Vagina (tissue), 2 donors: ENCODE measurements around the gene ANKHD1. TPM values are rescaled to one million over a fixed set of nuclear protein-coding genes. Genes with fewer than 3 reads are reported as not detected.

Experiments
- DNase-seq, 2 donors: peaks; one replicate each; pipeline ENCODE4 v3.0.0-alpha.2; 2017; ENCODE audit errors: extremely low spot score in 2 of 2
- H3K27ac ChIP-seq: fragments of 200-600 bp; sonication (generic); one replicate; pipeline ENCODE4 v1.5.1; 2019
- H3K27me3 ChIP-seq: fragments of 200-600 bp; sonication (generic); one replicate; pipeline ENCODE4 v1.5.1; 2019
- H3K36me3 ChIP-seq, 2 donors: fragments of 200-600 bp; sonication (generic); one replicate each; pipeline ENCODE4 v1.5.1; 2017 to 2019
- H3K4me1 ChIP-seq: fragments of 200-600 bp; sonication (generic); one replicate; pipeline ENCODE4 v1.5.1; 2019
- H3K4me3 ChIP-seq, 2 donors: fragments of 200-600 bp; sonication (generic); 1 replicate in 1 of 2; 2 replicates in 1 of 2; pipeline ENCODE4 v1.5.1; 2016 to 2019
- H3K9me3 ChIP-seq: fragments of 200-600 bp; sonication (generic); one replicate; pipeline ENCODE4 v1.5.1; 2019
- POLR2A ChIP-seq, 2 donors: fragments of 450-650 bp; IDR thresholded peaks; one replicate each; pipeline ENCODE4 v1.6.1; 2017; ENCODE audit warnings: antibody characterized with exemption in 2 of 2, mild to moderate bottlenecking in 2 of 2, moderate library complexity in 2 of 2
- POLR2AphosphoS5 ChIP-seq, 2 donors: sonication (generic); formaldehyde crosslinking; IDR thresholded peaks; one replicate each; pipeline ENCODE4 v1.9.0; 2017; ENCODE audit warnings: antibody characterized with exemption in 2 of 2, mild to moderate bottlenecking in 2 of 2, low read depth in 1 of 2; ENCODE audit not compliant: insufficient read depth in 1 of 2
- intact Hi-C: fragments of 100-400 bp; cut with DNase I; formaldehyde crosslinking; loops from one replicate; pipeline ENCODE4 v1.15.1; 2023
- microRNA-seq: library from miRNA; unstranded; fragments of <30 nt; microRNA quantifications from one replicate; pipeline ENCODE4, GENCODE V29; 2017; ENCODE audit warnings: borderline number of aligned reads, borderline replicate concordance
- small RNA-seq: library from RNA; depleted of rRNA; stranded (forward); fragments of <200 nt; gene quantifications from one replicate; pipeline ENCODE3, GENCODE V24; 2016
- total RNA-seq: library from RNA; depleted of rRNA; stranded (reverse); fragments of >200 nt; gene quantifications from one replicate; pipeline ENCODE4 v1.2.3, GENCODE V29; 2016
- TF ChIP-seq, protein P1 (sequence below), 3 experiments: fragments of 450-650 bp in 2 of 3; fragments of 200-600 bp in 1 of 3; sonication (generic) in 1 of 3; IDR thresholded peaks; one replicate each; pipeline ENCODE4 v1.5.1; 2017 to 2019; ENCODE audit warnings: antibody characterized with exemption in 3 of 3, mild to moderate bottlenecking in 2 of 3, moderate library complexity in 2 of 3

ANKHD1 gene
- total RNA-seq, 1 donor from 2014 or later: 140 TPM

GRCh38 chr5:140588311-140589070, 186.9 kb downstream of the ANKHD1 start:
- TF ChIP-seq POLR2AphosphoS5 (IDR thresholded peaks at IDR 0.05; ENCODE audit: insufficient read depth in 1 of 2, low read depth in 1 of 2) (no peak), POLR2A (IDR thresholded peaks at IDR 0.05) (no peak)
- TF ChIP-seq, protein P1, sequence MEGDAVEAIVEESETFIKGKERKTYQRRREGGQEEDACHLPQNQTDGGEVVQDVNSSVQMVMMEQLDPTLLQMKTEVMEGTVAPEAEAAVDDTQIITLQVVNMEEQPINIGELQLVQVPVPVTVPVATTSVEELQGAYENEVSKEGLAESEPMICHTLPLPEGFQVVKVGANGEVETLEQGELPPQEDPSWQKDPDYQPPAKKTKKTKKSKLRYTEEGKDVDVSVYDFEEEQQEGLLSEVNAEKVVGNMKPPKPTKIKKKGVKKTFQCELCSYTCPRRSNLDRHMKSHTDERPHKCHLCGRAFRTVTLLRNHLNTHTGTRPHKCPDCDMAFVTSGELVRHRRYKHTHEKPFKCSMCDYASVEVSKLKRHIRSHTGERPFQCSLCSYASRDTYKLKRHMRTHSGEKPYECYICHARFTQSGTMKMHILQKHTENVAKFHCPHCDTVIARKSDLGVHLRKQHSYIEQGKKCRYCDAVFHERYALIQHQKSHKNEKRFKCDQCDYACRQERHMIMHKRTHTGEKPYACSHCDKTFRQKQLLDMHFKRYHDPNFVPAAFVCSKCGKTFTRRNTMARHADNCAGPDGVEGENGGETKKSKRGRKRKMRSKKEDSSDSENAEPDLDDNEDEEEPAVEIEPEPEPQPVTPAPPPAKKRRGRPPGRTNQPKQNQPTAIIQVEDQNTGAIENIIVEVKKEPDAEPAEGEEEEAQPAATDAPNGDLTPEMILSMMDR (IDR thresholded peaks at IDR 0.05): no peak
- H3K4me1 ChIP-seq: no peaks in the 10 kb centered on the region

More at GRCh38 chr5:140588311-140589070, 186.9 kb downstream of the ANKHD1 start:
- DNase-seq: no peak
- Histone ChIP-seq H3K27me3 (no peaks in the 10 kb centered on the region), H3K36me3 (no peaks in the 10 kb centered on the region), H3K27ac (no peak overlapping the region), H3K4me3 (no peak overlapping the region), H3K9me3 (no peaks in the 10 kb centered on the region)
- intact Hi-C loops: no loop called here

Small RNA genes within 50 kb of the gene (microRNA-seq; reads per million reads assigned to microRNA genes)
- gene MIR6831: not detected

Small RNA genes within 50 kb of the gene (small RNA-seq; reads per million reads assigned to genes)
- gene RF00279 (not detected), gene RF00443 (not detected), gene RNU4-14P (not detected)

Other genes with a start within 250 kb of the ANKHD1 start
- gene CYSTM1, start 226.6 kb upstream of the ANKHD1 start, total RNA-seq: 51.6 TPM
- 94.8 TPM for gene PFDN1, start 98.7 kb upstream of the ANKHD1 start, total RNA-seq
- gene HBEGF, start 55.2 kb upstream of the ANKHD1 start, total RNA-seq: 16.2 TPM
- gene SLC4A9, start 41.6 kb upstream of the ANKHD1 start, total RNA-seq: 0.25 TPM
- 38.1 TPM for gene EIF4EBP3, start 145.8 kb downstream of the ANKHD1 start, total RNA-seq
- gene SRA1, start 155.6 kb downstream of the ANKHD1 start, total RNA-seq: 20.4 TPM
- 16.7 TPM for gene APBB3, start 162.8 kb downstream of the ANKHD1 start, total RNA-seq
- 21.4 TPM for gene SLC35A4, start 163.0 kb downstream of the ANKHD1 start, total RNA-seq
- 48.4 TPM for gene CD14, start 231.3 kb downstream of the ANKHD1 start, total RNA-seq
- gene TMCO6, start 237.6 kb downstream of the ANKHD1 start, total RNA-seq: 16.5 TPM
- gene NDUFA2, start 245.8 kb downstream of the ANKHD1 start, total RNA-seq: 61.6 TPM
- 64.3 TPM for gene IK, start 246.0 kb downstream of the ANKHD1 start, total RNA-seq